SK-N-SH treated with all-trans-retinoic acid at 6 μM for 48 hours (cell line): Measurements from ENCODE around the gene TNNI2.

Experiments used
- ARNTL ChIP-seq: fragments of 450-650 bp; formaldehyde crosslinking; IDR thresholded peaks from 2 replicates; pipeline ENCODE4 v1.5.0; 2020; ENCODE audit warnings: low read depth, mild to moderate bottlenecking, moderate library complexity, borderline replicate concordance
- ZFP30 ChIP-seq: fragments of 450-650 bp; formaldehyde crosslinking; IDR thresholded peaks from 2 replicates; pipeline ENCODE4 v1.5.0; 2022; ENCODE audit warnings: mild to moderate bottlenecking, moderate library complexity
- TF ChIP-seq, protein P1 (sequence below): fragments of 250-450 bp; sonication (Bioruptor Pico); IDR thresholded peaks from 2 replicates; pipeline ENCODE4 v1.5.0; 2020; ENCODE audit warnings: mild to moderate bottlenecking, moderate library complexity

DNA sequence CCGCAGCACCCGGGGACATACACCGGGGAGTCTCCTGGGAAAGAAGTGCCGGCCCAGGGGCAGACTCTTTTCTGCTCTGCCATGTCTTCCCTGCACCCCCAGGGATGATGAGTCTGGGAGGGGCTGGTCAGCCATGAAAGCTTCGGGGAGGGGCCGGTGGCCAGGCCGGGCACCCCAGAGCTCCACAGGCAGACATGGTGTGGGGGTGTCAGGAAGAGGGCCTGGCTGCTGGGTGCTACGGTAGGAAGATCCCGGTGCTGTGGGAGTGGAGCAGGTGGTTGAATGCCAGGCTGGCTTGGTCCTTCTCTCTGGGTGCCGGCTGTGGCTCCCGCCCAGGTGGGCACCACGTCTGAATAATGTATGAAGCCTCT, 31.5 kb downstream of the TNNI2 start:
- TF ChIP-seq ARNTL (CRISPR knock-in tag), result no peak
- TF ChIP-seq, protein P1, sequence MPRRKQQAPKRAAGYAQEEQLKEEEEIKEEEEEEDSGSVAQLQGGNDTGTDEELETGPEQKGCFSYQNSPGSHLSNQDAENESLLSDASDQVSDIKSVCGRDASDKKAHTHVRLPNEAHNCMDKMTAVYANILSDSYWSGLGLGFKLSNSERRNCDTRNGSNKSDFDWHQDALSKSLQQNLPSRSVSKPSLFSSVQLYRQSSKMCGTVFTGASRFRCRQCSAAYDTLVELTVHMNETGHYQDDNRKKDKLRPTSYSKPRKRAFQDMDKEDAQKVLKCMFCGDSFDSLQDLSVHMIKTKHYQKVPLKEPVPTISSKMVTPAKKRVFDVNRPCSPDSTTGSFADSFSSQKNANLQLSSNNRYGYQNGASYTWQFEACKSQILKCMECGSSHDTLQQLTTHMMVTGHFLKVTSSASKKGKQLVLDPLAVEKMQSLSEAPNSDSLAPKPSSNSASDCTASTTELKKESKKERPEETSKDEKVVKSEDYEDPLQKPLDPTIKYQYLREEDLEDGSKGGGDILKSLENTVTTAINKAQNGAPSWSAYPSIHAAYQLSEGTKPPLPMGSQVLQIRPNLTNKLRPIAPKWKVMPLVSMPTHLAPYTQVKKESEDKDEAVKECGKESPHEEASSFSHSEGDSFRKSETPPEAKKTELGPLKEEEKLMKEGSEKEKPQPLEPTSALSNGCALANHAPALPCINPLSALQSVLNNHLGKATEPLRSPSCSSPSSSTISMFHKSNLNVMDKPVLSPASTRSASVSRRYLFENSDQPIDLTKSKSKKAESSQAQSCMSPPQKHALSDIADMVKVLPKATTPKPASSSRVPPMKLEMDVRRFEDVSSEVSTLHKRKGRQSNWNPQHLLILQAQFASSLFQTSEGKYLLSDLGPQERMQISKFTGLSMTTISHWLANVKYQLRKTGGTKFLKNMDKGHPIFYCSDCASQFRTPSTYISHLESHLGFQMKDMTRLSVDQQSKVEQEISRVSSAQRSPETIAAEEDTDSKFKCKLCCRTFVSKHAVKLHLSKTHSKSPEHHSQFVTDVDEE (CRISPR knock-in tag), result no peak
- no peak for TF ChIP-seq ZFP30 (CRISPR knock-in tag)
